Left lung (tissue), 10 donors: Measurements from ENCODE around the gene SLC5A1. TPM values are rescaled to one million over a fixed set of nuclear protein-coding genes. Genes with fewer than 3 reads are reported as not detected.

Experiments
- ATAC-seq: fragments of 200-7000 bp; cut with Tn5 transposase; one replicate; pipeline ENCODE4 v1.9.1; 2020; ENCODE audit warnings: moderate library complexity
- DNase-seq, 4 donors: peaks; one replicate each; pipeline ENCODE4 v3.0.0-alpha.2; 2013 to 2020
- H3K27ac ChIP-seq, 2 donors: fragments of 200-600 bp; sonication (generic) in 1 of 2; one replicate each; pipeline versions ENCODE4 v1.5.0 to v1.8.0; 2020 to 2021
- H3K27me3 ChIP-seq, 2 donors: fragments of 200-600 bp; sonication (generic) in 1 of 2; one replicate each; pipeline versions ENCODE4 v1.5.0 to v1.8.0; 2020 to 2021
- H3K36me3 ChIP-seq, 2 donors: fragments of 200-600 bp; sonication (generic) in 1 of 2; one replicate each; pipeline versions ENCODE4 v1.5.0 to v1.8.0; 2020 to 2021
- H3K4me1 ChIP-seq, 2 donors: fragments of 200-600 bp; one replicate each; pipeline ENCODE4 v1.8.0; 2021
- H3K4me3 ChIP-seq, 2 donors: fragments of 200-600 bp; sonication (generic) in 1 of 2; one replicate each; pipeline versions ENCODE4 v1.5.0 to v1.8.0; 2020 to 2021; ENCODE audit warnings: mild to moderate bottlenecking in 1 of 2
- H3K9me3 ChIP-seq, 2 donors: fragments of 200-600 bp; sonication (generic) in 1 of 2; one replicate each; pipeline versions ENCODE4 v1.5.0 to v1.8.0; 2020 to 2021
- intact Hi-C, 2 donors: fragments of 100-400 bp; cut with DNase I; formaldehyde crosslinking; loops; one replicate each; pipeline versions ENCODE4 v1.11.2 to v1.14.2; 2022
- polyA plus RNA-seq, 6 donors: library from polyadenylated mRNA; unstranded; fragments of 120-200 nt; gene quantifications; one replicate each; pipeline ENCODE4 v1.2.1, GENCODE V29; 2013; ENCODE audit not compliant: insufficient read length in 6 of 6
- total RNA-seq, 2 donors: library from RNA; stranded (reverse); fragmentation: NEBNext Ultra II Directional; extraction: Animal tissue kit (Norgen Biotek cat#: 25700); gene quantifications; one replicate each; pipeline ENCODE4 v1.2.1, GENCODE V29; 2021
- TF ChIP-seq, protein P1 (sequence below), 2 donors: fragments of 200-600 bp; sonication (generic) in 1 of 2; IDR thresholded peaks; one replicate each; pipeline versions ENCODE4 v1.5.0 to v1.8.0; 2021; ENCODE audit warnings: antibody characterized with exemption in 2 of 2
- donor health status: DM: no; HTN: yes; CAD: no.
- donor health status: DM: no; HTN: no; CAD: no.

Gene SLC5A1
- total and polyA plus RNA-seq, 8 donors = 0.26 to 1.1 (median 0.50) TPM

DNA sequence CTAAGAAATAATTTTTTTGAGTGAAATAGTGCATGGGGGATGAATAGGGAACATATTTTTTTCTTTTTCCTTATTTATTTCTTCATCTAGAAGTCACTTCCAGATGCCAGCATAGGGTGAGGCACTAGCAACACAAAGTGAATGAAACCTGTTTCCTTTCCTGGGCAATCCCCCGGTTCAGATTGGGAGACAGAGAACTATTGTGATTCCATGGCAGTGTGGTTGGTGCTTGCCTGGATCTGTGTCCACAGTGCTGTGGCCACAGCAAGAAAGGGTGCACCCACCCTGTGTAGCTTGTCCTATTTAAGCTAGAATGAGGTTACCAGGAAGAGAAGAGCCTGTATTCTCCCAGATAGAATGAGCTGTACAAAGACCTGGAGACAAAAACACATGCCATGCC, 57.6 kb downstream of the SLC5A1 start:
- intact Hi-C loops = no loop called here
- H3K9me3 ChIP-seq = no peaks in the 10 kb centered on the region
- no peaks in the 10 kb centered on the region for H3K4me1 ChIP-seq
- DNase-seq (no peak), ATAC-seq (no peak)
- H3K27me3 ChIP-seq = peaks cover 0 to 13% of the 10 kb centered on the region in 2 donors
- TF ChIP-seq, protein P1, sequence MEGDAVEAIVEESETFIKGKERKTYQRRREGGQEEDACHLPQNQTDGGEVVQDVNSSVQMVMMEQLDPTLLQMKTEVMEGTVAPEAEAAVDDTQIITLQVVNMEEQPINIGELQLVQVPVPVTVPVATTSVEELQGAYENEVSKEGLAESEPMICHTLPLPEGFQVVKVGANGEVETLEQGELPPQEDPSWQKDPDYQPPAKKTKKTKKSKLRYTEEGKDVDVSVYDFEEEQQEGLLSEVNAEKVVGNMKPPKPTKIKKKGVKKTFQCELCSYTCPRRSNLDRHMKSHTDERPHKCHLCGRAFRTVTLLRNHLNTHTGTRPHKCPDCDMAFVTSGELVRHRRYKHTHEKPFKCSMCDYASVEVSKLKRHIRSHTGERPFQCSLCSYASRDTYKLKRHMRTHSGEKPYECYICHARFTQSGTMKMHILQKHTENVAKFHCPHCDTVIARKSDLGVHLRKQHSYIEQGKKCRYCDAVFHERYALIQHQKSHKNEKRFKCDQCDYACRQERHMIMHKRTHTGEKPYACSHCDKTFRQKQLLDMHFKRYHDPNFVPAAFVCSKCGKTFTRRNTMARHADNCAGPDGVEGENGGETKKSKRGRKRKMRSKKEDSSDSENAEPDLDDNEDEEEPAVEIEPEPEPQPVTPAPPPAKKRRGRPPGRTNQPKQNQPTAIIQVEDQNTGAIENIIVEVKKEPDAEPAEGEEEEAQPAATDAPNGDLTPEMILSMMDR (IDR thresholded peaks at IDR 0.05) = no peak
- H3K4me3 ChIP-seq = no peak overlapping the region
- no peak overlapping the region for H3K27ac ChIP-seq
- H3K36me3 ChIP-seq = no peaks in the 10 kb centered on the region

DNA sequence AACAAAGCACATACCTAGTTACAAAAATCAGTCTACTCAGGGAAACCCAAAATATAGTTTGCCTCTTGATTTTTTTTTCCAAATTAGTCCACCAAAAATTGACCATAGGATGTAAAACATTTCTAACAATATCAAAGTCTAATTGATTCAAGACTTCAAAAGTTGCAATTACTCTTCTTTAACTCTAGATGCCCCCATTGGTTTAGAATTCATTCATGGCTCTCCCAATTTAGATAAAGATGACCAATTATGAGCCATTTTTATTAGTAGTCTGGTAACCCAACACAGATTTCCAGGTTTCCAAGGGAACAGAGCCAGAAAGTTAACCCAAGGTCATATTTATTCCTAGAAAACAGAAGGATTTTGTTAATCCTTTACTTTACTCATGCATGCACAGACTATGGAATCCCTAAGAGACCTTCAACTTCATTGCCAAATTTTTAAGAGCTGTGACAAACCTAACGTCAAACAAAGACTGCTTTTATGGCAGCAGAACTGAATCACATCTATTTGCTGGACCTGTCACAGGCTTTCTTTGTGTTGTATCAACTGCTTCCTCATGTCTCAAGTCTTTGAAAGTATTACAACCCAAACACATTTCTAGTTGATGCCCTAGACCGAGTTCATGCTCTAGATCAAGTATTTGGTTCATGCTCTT, 60.7 kb downstream of the SLC5A1 start:
- Histone ChIP-seq H3K36me3 (no peaks in the 10 kb centered on the region), H3K4me3 (no peak overlapping the region), H3K9me3 (no peaks in the 10 kb centered on the region), H3K27me3 (peaks cover 0 to 13% of the 10 kb centered on the region in 2 donors), H3K4me1 (no peaks in the 10 kb centered on the region), H3K27ac (no peak overlapping the region)
- TF ChIP-seq, protein P1 (IDR thresholded peaks at IDR 0.05) = peak in 1 of 2 donors; percentile 22
- DNase-seq (no peak), ATAC-seq (no peak)
- intact Hi-C loops = no loop called here

DNA sequence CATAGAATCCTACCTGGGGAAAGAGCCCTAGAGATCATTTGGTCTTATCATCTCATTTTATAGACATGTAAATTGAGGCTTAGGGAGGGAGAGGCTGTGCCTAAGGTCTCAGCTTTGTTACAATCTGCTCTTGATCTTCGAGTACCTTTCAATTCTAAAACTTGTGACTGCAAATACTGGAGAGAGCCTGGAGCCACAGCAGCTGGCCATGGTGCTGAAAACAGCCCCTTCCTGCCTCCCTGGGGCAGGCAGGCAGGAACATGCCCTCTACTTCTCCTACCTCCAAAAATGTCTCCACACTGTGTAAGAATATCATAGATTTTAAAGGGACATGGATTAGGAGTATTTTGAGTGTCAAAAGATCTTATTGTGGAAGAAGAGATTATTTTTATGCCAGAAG, 63.9 kb downstream of the SLC5A1 start:
- ATAC-seq (peak; percentile 22), DNase-seq (peak in 1 of 4 donors; percentile 24)
- H3K4me1 ChIP-seq = no peaks in the 10 kb centered on the region
- no peaks in the 10 kb centered on the region for H3K9me3 ChIP-seq
- H3K4me3 ChIP-seq = no peak overlapping the region
- no peak overlapping the region for H3K27ac ChIP-seq
- intact Hi-C loops = no loop called here
- TF ChIP-seq, protein P1 (IDR thresholded peaks at IDR 0.05) = no peak
- no peaks in the 10 kb centered on the region for H3K36me3 ChIP-seq
- H3K27me3 ChIP-seq = peaks cover 0 to 18% of the 10 kb centered on the region in 2 donors

GRCh38 chr22:32112380-32112779, 69.3 kb downstream of the SLC5A1 start:
- Histone ChIP-seq H3K27me3 (peaks cover 0 to 18% of the 10 kb centered on the region in 2 donors), H3K4me1 (no peaks in the 10 kb centered on the region), H3K36me3 (no peaks in the 10 kb centered on the region), H3K27ac (no peak overlapping the region), H3K4me3 (no peak overlapping the region), H3K9me3 (no peaks in the 10 kb centered on the region)
- DNase-seq (no peak), ATAC-seq (no peak)
- TF ChIP-seq, protein P1 (IDR thresholded peaks at IDR 0.05) = no peak
- intact Hi-C loops = no loop called here

DNA sequence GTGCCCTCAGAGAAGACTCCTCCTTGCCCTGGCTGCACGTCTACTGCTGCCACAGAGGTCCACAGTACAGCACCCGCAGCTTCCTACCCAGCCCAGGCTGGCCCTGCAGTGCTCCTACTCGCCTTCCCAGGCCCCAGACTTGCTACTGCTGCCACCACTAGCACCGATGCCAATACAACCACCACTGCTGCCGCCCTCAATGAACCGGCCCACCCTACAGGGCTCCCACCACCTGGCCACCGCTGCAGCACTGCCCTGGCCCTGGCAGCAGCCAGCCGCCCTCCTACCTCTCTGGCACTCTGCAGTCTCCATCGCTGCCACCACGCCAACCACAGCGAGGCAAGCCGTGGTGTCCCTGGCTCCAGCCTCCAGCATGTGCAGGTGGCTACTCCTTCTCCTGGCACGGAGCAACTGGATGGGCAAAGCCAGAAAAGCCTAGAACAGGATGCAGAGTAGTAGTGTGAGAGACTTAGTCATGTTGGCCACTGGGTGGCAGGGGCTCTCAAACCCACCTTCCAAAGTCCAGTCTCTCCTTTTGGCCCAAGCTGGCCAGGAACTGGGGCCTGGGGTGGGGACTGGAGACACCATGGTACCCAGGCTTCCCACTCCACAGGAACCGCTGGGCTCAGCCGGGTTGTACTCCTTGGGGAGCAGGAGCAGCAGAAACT, 76.6 kb downstream of the SLC5A1 start:
- peak in 1 of 4 donors; percentile 46 for DNase-seq
- Histone ChIP-seq H3K27ac (no peak overlapping the region), H3K27me3 (no peaks in the 10 kb centered on the region), H3K9me3 (no peaks in the 10 kb centered on the region), H3K36me3 (no peaks in the 10 kb centered on the region), H3K4me3 (no peak overlapping the region), H3K4me1 (no peaks in the 10 kb centered on the region)
- intact Hi-C loops = no loop called here
- no peak for ATAC-seq
- TF ChIP-seq, protein P1 (IDR thresholded peaks at IDR 0.05) = no peak
